Measurements from ENCODE around the gene ENSA.
"Not testable (repeated sequence)": the region's sequence is repeated elsewhere in the genome, so short reads cannot be mapped to it uniquely, and the experiment has no call there.

Gene ENSA

GRCh38 chr1:150642296-150642695, 12.9 kb upstream of the ENSA start:
- H3K27ac ChIP-seq (ENCODE audit: low read depth, low read length, severe bottlenecking): no peak overlapping the region
- WGBS, 2 experiments (ENCODE audit: insufficient coverage in 2 of 2): 88 to 91% methylated on average over 4 of the region's 4 CpGs

GRCh38 chr1:150641126-150641815, 11.9 kb upstream of the ENSA start:
- WGBS, 2 experiments (ENCODE audit: insufficient coverage in 2 of 2): 37% methylated on average over 3 of the region's 9 CpGs; no CpG with 5 or more reads in 1 of the 2 experiments
- H3K4me1 ChIP-seq (ENCODE audit: control insufficient read depth, insufficient read depth, low read length, poor library complexity, severe bottlenecking); H3K27ac ChIP-seq (ENCODE audit: low read depth, low read length, severe bottlenecking); H3K36me3 ChIP-seq (ENCODE audit: control insufficient read depth, insufficient read depth, low read length); H3K4me3 ChIP-seq (ENCODE audit: extremely low read depth, insufficient read depth, low read length, poor library complexity, severe bottlenecking); H3K9me3 ChIP-seq (ENCODE audit: control insufficient read depth, low read length): not testable (repeated sequence)

More at GRCh38 chr1:150642296-150642695, 12.9 kb upstream of the ENSA start:
- Histone ChIP-seq H3K9me3 (ENCODE audit: control insufficient read depth, low read length) (no peaks in the 10 kb centered on the region), H3K36me3 (ENCODE audit: control insufficient read depth, insufficient read depth, low read length) (peaks cover 4% of the 10 kb centered on the region), H3K4me1 (ENCODE audit: control insufficient read depth, insufficient read depth, low read length, poor library complexity, severe bottlenecking) (peaks cover 3% of the 10 kb centered on the region), H3K4me3 (ENCODE audit: extremely low read depth, insufficient read depth, low read length, poor library complexity, severe bottlenecking) (no peak overlapping the region)

- H3K4me3 ChIP-seq (ENCODE audit: extremely low read depth, insufficient read depth, low read length, poor library complexity, severe bottlenecking); H3K36me3 ChIP-seq (ENCODE audit: control insufficient read depth, insufficient read depth, low read length); H3K27ac ChIP-seq (ENCODE audit: low read depth, low read length, severe bottlenecking); H3K9me3 ChIP-seq (ENCODE audit: control insufficient read depth, low read length): not testable (repeated sequence)
- H3K4me1 ChIP-seq (ENCODE audit: control insufficient read depth, insufficient read depth, low read length, poor library complexity, severe bottlenecking): peaks cover 12% of the 10 kb centered on the region
- WGBS, 2 experiments (ENCODE audit: insufficient coverage in 2 of 2): 92 to 94% methylated on average over 3 to 4 of the region's 6 CpGs
These were observed 9.0 kb upstream of the ENSA start for GRCh38 chr1:150638430-150638829.

GRCh38 chr1:150634839-150635622, 5.6 kb upstream of the ENSA start:
- WGBS, 2 experiments (ENCODE audit: insufficient coverage in 2 of 2): 46 to 51% methylated on average over 7 to 8 of the region's 17 CpGs
- not testable (repeated sequence) for H3K27ac ChIP-seq (ENCODE audit: low read depth, low read length, severe bottlenecking); H3K9me3 ChIP-seq (ENCODE audit: control insufficient read depth, low read length); H3K4me3 ChIP-seq (ENCODE audit: extremely low read depth, insufficient read depth, low read length, poor library complexity, severe bottlenecking); H3K36me3 ChIP-seq (ENCODE audit: control insufficient read depth, insufficient read depth, low read length)
- H3K4me1 ChIP-seq (ENCODE audit: control insufficient read depth, insufficient read depth, low read length, poor library complexity, severe bottlenecking): peaks cover 11% of the 10 kb centered on the region

GRCh38 chr1:150628766-150629114, 672 bp downstream of the ENSA start:
- Histone ChIP-seq H3K4me3 (ENCODE audit: extremely low read depth, insufficient read depth, low read length, poor library complexity, severe bottlenecking) (peak overlapping the region; percentile 74), H3K36me3 (ENCODE audit: control insufficient read depth, insufficient read depth, low read length) (peaks cover 45% of the 10 kb centered on the region), H3K4me1 (ENCODE audit: control insufficient read depth, insufficient read depth, low read length, poor library complexity, severe bottlenecking) (peaks cover 10% of the 10 kb centered on the region), H3K9me3 (ENCODE audit: control insufficient read depth, low read length) (no peaks in the 10 kb centered on the region), H3K27ac (ENCODE audit: low read depth, low read length, severe bottlenecking) (peak overlapping the region; percentile 99)
- 0 to 1% methylated on average over 6 to 8 of the region's 9 CpGs for WGBS, 2 experiments (ENCODE audit: insufficient coverage in 2 of 2)

- Histone ChIP-seq H3K9me3 (ENCODE audit: control insufficient read depth, low read length) (no peaks in the 10 kb centered on the region), H3K27ac (ENCODE audit: low read depth, low read length, severe bottlenecking) (no peak overlapping the region), H3K4me1 (ENCODE audit: control insufficient read depth, insufficient read depth, low read length, poor library complexity, severe bottlenecking) (peaks cover 15% of the 10 kb centered on the region), H3K36me3 (ENCODE audit: control insufficient read depth, insufficient read depth, low read length) (peaks cover 51% of the 10 kb centered on the region), H3K4me3 (ENCODE audit: extremely low read depth, insufficient read depth, low read length, poor library complexity, severe bottlenecking) (peak overlapping the region; percentile 74)
- 82 to 86% methylated on average over 3 of the region's 5 CpGs for WGBS, 2 experiments (ENCODE audit: insufficient coverage in 2 of 2)
These were observed 1.5 kb downstream of the ENSA start for GRCh38 chr1:150627826-150628410.

GRCh38 chr1:150626150-150626549, 3.3 kb downstream of the ENSA start:
- H3K4me3 ChIP-seq (ENCODE audit: extremely low read depth, insufficient read depth, low read length, poor library complexity, severe bottlenecking): no peak overlapping the region
- no peak overlapping the region for H3K27ac ChIP-seq (ENCODE audit: low read depth, low read length, severe bottlenecking)
- H3K36me3 ChIP-seq (ENCODE audit: control insufficient read depth, insufficient read depth, low read length): peaks cover 66% of the 10 kb centered on the region
- 80 to 86% methylated on average over 1 of the region's 2 CpGs for WGBS, 2 experiments (ENCODE audit: insufficient coverage in 2 of 2)
- peaks cover 22% of the 10 kb centered on the region for H3K4me1 ChIP-seq (ENCODE audit: control insufficient read depth, insufficient read depth, low read length, poor library complexity, severe bottlenecking)
- H3K9me3 ChIP-seq (ENCODE audit: control insufficient read depth, low read length): no peaks in the 10 kb centered on the region

GRCh38 chr1:150624546-150624945, 4.9 kb downstream of the ENSA start:
- not testable (repeated sequence) for H3K9me3 ChIP-seq (ENCODE audit: control insufficient read depth, low read length); H3K27ac ChIP-seq (ENCODE audit: low read depth, low read length, severe bottlenecking); H3K4me3 ChIP-seq (ENCODE audit: extremely low read depth, insufficient read depth, low read length, poor library complexity, severe bottlenecking)
- WGBS, 2 experiments (ENCODE audit: insufficient coverage in 2 of 2): 100% methylated on average over 1 of the region's 1 CpG; no CpG with 5 or more reads in 1 of the 2 experiments
- Histone ChIP-seq H3K4me1 (ENCODE audit: control insufficient read depth, insufficient read depth, low read length, poor library complexity, severe bottlenecking) (peaks cover 19% of the 10 kb centered on the region), H3K36me3 (ENCODE audit: control insufficient read depth, insufficient read depth, low read length) (peaks cover 82% of the 10 kb centered on the region)

- H3K36me3 ChIP-seq (ENCODE audit: control insufficient read depth, insufficient read depth, low read length): peaks cover 86% of the 10 kb centered on the region
- not testable (repeated sequence) for H3K27ac ChIP-seq (ENCODE audit: low read depth, low read length, severe bottlenecking); H3K9me3 ChIP-seq (ENCODE audit: control insufficient read depth, low read length); H3K4me3 ChIP-seq (ENCODE audit: extremely low read depth, insufficient read depth, low read length, poor library complexity, severe bottlenecking)
- no CpG with 5 or more reads among the region's 1 CpG for WGBS, 2 experiments (ENCODE audit: insufficient coverage in 2 of 2)
- peaks cover 19% of the 10 kb centered on the region for H3K4me1 ChIP-seq (ENCODE audit: control insufficient read depth, insufficient read depth, low read length, poor library complexity, severe bottlenecking)
These were observed 5.3 kb downstream of the ENSA start for GRCh38 chr1:150624134-150624533.

- Histone ChIP-seq H3K27ac (ENCODE audit: low read depth, low read length, severe bottlenecking) (no peak overlapping the region), H3K36me3 (ENCODE audit: control insufficient read depth, insufficient read depth, low read length) (peaks cover 91% of the 10 kb centered on the region), H3K4me3 (ENCODE audit: extremely low read depth, insufficient read depth, low read length, poor library complexity, severe bottlenecking) (no peak overlapping the region), H3K9me3 (ENCODE audit: control insufficient read depth, low read length) (no peaks in the 10 kb centered on the region), H3K4me1 (ENCODE audit: control insufficient read depth, insufficient read depth, low read length, poor library complexity, severe bottlenecking) (peaks cover 14% of the 10 kb centered on the region)
- 100% methylated on average over 1 of the region's 8 CpGs; no CpG with 5 or more reads in 1 of the 2 experiments for WGBS, 2 experiments (ENCODE audit: insufficient coverage in 2 of 2)
These were observed 7.0 kb downstream of the ENSA start for GRCh38 chr1:150622303-150622975.
